ENCODE data around the gene CEACAM3.

Gene CEACAM3

DNA sequence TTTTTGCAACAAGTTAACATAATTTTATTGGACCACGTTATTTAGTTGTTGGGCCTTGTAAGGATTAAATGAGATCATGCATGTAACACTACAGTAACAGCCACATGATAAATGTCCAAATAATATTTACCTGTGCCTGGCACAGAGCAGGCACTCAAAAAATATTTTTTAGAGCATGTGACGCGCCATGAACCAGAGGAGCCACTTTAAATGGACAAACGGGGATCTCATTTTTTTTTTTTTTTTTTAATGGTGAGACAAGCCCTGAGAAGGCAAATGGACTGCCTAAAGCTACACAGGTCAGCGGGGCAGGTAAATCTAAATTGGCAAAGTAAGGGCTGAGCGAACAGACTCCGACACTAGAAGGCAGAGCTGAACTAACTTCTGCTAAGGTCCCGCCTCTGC is 62.8 kb downstream of the CEACAM3 start (continued):
- TF ChIP-seq ZNF654 (tag by site-specific recombination; IDR thresholded peaks at IDR 0.05; ENCODE audit: low read depth) = peak; percentile 27; the same call in 1 of the 2 replicates
- no peak for TF ChIP-seq OSR2 (tag by site-specific recombination; IDR thresholded peaks at IDR 0.05)
- TF ChIP-seq, protein P1, sequence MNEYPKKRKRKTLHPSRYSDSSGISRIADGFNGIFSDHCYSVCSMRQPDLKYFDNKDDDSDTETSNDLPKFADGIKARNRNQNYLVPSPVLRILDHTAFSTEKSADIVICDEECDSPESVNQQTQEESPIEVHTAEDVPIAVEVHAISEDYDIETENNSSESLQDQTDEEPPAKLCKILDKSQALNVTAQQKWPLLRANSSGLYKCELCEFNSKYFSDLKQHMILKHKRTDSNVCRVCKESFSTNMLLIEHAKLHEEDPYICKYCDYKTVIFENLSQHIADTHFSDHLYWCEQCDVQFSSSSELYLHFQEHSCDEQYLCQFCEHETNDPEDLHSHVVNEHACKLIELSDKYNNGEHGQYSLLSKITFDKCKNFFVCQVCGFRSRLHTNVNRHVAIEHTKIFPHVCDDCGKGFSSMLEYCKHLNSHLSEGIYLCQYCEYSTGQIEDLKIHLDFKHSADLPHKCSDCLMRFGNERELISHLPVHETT (tag by site-specific recombination; IDR thresholded peaks at IDR 0.05) = no peak
- peak; percentile 95 for TF ChIP-seq ZNF335 (tag by site-specific recombination; conservative IDR thresholded peaks at IDR 0.05)

DNA sequence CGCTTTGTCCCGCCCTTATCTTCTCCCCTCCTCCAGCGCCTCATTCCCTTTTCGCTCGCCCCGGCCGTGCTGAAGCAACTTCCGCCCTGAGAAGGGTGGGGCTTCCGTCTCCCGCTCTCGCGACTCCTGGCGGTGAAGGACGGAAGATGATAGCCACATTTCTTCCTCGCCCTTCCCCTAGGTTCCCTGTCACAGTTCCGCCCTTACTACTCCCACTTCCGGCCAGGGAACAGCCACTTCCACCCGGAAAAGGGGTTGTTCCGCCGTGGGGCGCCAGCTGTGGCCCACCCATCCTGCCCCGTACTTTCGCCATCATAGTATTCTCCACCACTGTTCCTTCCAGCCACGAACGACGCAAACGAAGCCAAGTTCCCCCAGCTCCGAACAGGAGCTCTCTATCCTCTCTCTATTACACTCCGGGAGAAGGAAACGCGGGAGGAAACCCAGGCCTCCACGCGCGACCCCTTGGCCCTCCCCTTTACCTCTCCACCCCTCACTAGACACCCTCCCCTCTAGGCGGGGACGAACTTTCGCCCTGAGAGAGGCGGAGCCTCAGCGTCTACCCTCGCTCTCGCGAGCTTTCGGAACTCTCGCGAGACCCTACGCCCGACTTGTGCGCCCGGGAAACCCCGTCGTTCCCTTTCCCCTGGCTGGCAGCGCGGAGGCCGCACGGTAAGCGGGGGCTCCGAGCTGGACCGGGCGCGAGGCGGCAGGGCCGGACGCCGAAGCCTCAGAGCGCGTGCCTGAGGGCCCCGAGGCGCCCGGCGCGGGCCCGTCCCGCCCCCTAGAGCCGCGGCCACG is 63.4 kb downstream of the CEACAM3 start, which contains the start of gene RPS19:
Gene RPS19, plus strand, starts transcription at position 638 of the 801 bp plus-strand sequence. CDS start 520 bp downstream, outside the sequence.
- H3K4me3 ChIP-seq (ENCODE audit: low read depth, low read length) = peak within 1 kb of the TSS; percentile 89
- peaks cover 27% of the 10 kb centered on the region for H3K4me1 ChIP-seq (ENCODE audit: control insufficient read depth, insufficient read depth, low read length)
- peak within 1 kb of the TSS; percentile 100 for H3K27ac ChIP-seq (ENCODE audit: extremely low read depth, low read depth, low read length)
- POLR2A ChIA-PET = interaction anchor here (0.5 to 3.9 kb wide), 35 partner anchors 10 to 1603 kb away, joined by 3 to 118 read pairs (median 5); partner anchors contain the start of genes ARHGEF1, B9D2, DEDD2 and DMAC2
- H3K9me3 ChIP-seq (ENCODE audit: control insufficient read depth, insufficient read depth, low read depth, low read length) = no peaks in the 10 kb centered on the region
- peaks cover 41 to 45% of the 10 kb centered on the region in 2 experiments for H3K36me3 ChIP-seq (ENCODE audit: control insufficient read depth in 2 of 2, insufficient read depth in 1 of 2, low read length in 2 of 2)
- CTCF ChIA-PET = interaction anchor here (0.6 to 4.3 kb wide), 21 partner anchors 8 to 1402 kb away, joined by 3 to 34 read pairs (median 5); no protein-coding TSS in a partner anchor
- TF ChIP-seq GLIS1 (tag by site-specific recombination; IDR thresholded peaks at IDR 0.05) (peak; percentile 57), ZNF221 (tag by site-specific recombination; IDR thresholded peaks at IDR 0.05; ENCODE audit: borderline replicate concordance) (peak; percentile 9; the same call in 1 of the 2 replicates), GFI1B (tag by site-specific recombination; IDR thresholded peaks at IDR 0.05) (no peak), ZNF391 (tag by site-specific recombination; IDR thresholded peaks at IDR 0.05; ENCODE audit: borderline replicate concordance, low read depth) (peak; percentile 86; the same call in 1 of the 2 replicates), OVOL3 (tag by site-specific recombination; IDR thresholded peaks at IDR 0.05) (0 out of 2 replicates have a peak, but pooled peaks have one; percentile 31), ZNF223 (tag by site-specific recombination; IDR thresholded peaks at IDR 0.05) (no peak), ZNF664 (tag by site-specific recombination; IDR thresholded peaks at IDR 0.05) (no peak), ZNF157 (tag by site-specific recombination; IDR thresholded peaks at IDR 0.05) (no peak), ZNF112 (tag by site-specific recombination; IDR thresholded peaks at IDR 0.05) (no peak), ZNF16 (tag by site-specific recombination; IDR thresholded peaks at IDR 0.05; ENCODE audit: low read depth) (0 out of 2 replicates have a peak, but pooled peaks have one; percentile 17), ZSCAN16 (tag by site-specific recombination; IDR thresholded peaks at IDR 0.05) (peak; percentile 52; the same call in 1 of the 2 replicates), ZBTB17 (tag by site-specific recombination; IDR thresholded peaks at IDR 0.05) (peak; percentile 99), ZNF155 (tag by site-specific recombination; IDR thresholded peaks at IDR 0.05) (no peak), ZNF596 (tag by site-specific recombination; IDR thresholded peaks at IDR 0.05) (0 out of 2 replicates have a peak, but pooled peaks have one; percentile 63), ZNF621 (tag by site-specific recombination; IDR thresholded peaks at IDR 0.05) (no peak), ZNF624 (tag by site-specific recombination; IDR thresholded peaks at IDR 0.05) (no peak), ZNF843 (tag by site-specific recombination; IDR thresholded peaks at IDR 0.05) (peak; percentile 88), ZNF521 (tag by site-specific recombination; IDR thresholded peaks at IDR 0.05) (no peak), ZNF211 (tag by site-specific recombination; IDR thresholded peaks at IDR 0.05; ENCODE audit: low read depth) (no peak), MZF1 (tag by site-specific recombination; IDR thresholded peaks at IDR 0.05; ENCODE audit: borderline replicate concordance) (no peak; the same call in none of the 2 replicates)
- TF ChIP-seq, protein P2, sequence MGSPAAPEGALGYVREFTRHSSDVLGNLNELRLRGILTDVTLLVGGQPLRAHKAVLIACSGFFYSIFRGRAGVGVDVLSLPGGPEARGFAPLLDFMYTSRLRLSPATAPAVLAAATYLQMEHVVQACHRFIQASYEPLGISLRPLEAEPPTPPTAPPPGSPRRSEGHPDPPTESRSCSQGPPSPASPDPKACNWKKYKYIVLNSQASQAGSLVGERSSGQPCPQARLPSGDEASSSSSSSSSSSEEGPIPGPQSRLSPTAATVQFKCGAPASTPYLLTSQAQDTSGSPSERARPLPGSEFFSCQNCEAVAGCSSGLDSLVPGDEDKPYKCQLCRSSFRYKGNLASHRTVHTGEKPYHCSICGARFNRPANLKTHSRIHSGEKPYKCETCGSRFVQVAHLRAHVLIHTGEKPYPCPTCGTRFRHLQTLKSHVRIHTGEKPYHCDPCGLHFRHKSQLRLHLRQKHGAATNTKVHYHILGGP (tag by site-specific recombination; IDR thresholded peaks at IDR 0.05) = no peak
- TF ChIP-seq, protein P3, sequence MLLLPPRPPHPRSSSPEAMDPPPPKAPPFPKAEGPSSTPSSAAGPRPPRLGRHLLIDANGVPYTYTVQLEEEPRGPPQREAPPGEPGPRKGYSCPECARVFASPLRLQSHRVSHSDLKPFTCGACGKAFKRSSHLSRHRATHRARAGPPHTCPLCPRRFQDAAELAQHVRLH (tag by site-specific recombination; IDR thresholded peaks at IDR 0.05) = peak; percentile 99
- TF ChIP-seq, protein P4, sequence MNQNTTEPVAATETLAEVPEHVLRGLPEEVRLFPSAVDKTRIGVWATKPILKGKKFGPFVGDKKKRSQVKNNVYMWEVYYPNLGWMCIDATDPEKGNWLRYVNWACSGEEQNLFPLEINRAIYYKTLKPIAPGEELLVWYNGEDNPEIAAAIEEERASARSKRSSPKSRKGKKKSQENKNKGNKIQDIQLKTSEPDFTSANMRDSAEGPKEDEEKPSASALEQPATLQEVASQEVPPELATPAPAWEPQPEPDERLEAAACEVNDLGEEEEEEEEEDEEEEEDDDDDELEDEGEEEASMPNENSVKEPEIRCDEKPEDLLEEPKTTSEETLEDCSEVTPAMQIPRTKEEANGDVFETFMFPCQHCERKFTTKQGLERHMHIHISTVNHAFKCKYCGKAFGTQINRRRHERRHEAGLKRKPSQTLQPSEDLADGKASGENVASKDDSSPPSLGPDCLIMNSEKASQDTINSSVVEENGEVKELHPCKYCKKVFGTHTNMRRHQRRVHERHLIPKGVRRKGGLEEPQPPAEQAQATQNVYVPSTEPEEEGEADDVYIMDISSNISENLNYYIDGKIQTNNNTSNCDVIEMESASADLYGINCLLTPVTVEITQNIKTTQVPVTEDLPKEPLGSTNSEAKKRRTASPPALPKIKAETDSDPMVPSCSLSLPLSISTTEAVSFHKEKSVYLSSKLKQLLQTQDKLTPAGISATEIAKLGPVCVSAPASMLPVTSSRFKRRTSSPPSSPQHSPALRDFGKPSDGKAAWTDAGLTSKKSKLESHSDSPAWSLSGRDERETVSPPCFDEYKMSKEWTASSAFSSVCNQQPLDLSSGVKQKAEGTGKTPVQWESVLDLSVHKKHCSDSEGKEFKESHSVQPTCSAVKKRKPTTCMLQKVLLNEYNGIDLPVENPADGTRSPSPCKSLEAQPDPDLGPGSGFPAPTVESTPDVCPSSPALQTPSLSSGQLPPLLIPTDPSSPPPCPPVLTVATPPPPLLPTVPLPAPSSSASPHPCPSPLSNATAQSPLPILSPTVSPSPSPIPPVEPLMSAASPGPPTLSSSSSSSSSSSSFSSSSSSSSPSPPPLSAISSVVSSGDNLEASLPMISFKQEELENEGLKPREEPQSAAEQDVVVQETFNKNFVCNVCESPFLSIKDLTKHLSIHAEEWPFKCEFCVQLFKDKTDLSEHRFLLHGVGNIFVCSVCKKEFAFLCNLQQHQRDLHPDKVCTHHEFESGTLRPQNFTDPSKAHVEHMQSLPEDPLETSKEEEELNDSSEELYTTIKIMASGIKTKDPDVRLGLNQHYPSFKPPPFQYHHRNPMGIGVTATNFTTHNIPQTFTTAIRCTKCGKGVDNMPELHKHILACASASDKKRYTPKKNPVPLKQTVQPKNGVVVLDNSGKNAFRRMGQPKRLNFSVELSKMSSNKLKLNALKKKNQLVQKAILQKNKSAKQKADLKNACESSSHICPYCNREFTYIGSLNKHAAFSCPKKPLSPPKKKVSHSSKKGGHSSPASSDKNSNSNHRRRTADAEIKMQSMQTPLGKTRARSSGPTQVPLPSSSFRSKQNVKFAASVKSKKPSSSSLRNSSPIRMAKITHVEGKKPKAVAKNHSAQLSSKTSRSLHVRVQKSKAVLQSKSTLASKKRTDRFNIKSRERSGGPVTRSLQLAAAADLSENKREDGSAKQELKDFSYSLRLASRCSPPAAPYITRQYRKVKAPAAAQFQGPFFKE (tag by site-specific recombination; IDR thresholded peaks at IDR 0.05; ENCODE audit: borderline replicate concordance) = no peak
